ENCODE data around the gene HNRNPH3. TPM values are rescaled to one million over a fixed set of nuclear protein-coding genes. Genes with fewer than 3 reads are reported as not detected.

The HNRNPH3 gene
- total RNA-seq, 4 donors from 2014 or later: 47.8 to 75.8 (median 56.8) TPM

- intact Hi-C loops (cut with DNase I): no loop called here
- Histone ChIP-seq H3K4me1 (peaks cover 51 to 56% of the 10 kb centered on the region in 2 donors), H3K27ac (peak within 1 kb of the TSS; percentile 99), H3K9me3 (no peaks in the 10 kb centered on the region), H3K4me3 (replicated peaks in 1 of 3) (peak within 1 kb of the TSS; percentile 57 to 89 (median 76)), H3K36me3 (no peaks in the 10 kb centered on the region), H3K27me3 (no peaks in the 10 kb centered on the region)
- 1% methylated on average over 45 to 49 of the region's 51 CpGs for WGBS, 2 donors
- DNase-seq: peak; percentile 68 to 75
- TF ChIP-seq POLR2A (IDR thresholded peaks at IDR 0.05) (peak in 1 of 2 donors; percentile 69), CTCF (IDR thresholded peaks at IDR 0.05) (peak in 4 of 6 experiments; percentile 24 to 53 (median 32))
These were observed 594 bp downstream of the HNRNPH3 start, which contains the start of gene PBLD for GRCh38 chr10:68332259-68333057. Gene PBLD, minus strand, starts transcription at chr10:68332928. Its CDS starts 26,084 bp downstream, at chr10:68306844.

GRCh38 chr10:68333058-68333395 lies 1.2 kb downstream of the HNRNPH3 start:
- Histone ChIP-seq H3K4me3 (replicated peaks in 1 of 3) (peak overlapping the region; percentile 57 to 89 (median 76)), H3K27ac (peak overlapping the region; percentile 99), H3K27me3 (no peaks in the 10 kb centered on the region), H3K36me3 (no peaks in the 10 kb centered on the region), H3K9me3 (no peaks in the 10 kb centered on the region), H3K4me1 (peaks cover 53 to 60% of the 10 kb centered on the region in 2 donors)
- TF ChIP-seq POLR2A (IDR thresholded peaks at IDR 0.05): no peak
- no peak for TF ChIP-seq CTCF (IDR thresholded peaks at IDR 0.05)
- 0% methylated on average over 10 of the region's 10 CpGs for WGBS, 2 donors
- intact Hi-C loops (cut with DNase I): no loop called here
- no peak for DNase-seq

GRCh38 chr10:68333440-68334431 lies 1.9 kb downstream of the HNRNPH3 start:
- intact Hi-C loops (cut with DNase I): no loop called here
- Histone ChIP-seq H3K4me1 (peaks cover 51 to 56% of the 10 kb centered on the region in 2 donors), H3K27ac (peak overlapping the region; percentile 99), H3K9me3 (no peaks in the 10 kb centered on the region), H3K36me3 (peaks cover 4% of the 10 kb centered on the region in 2 donors), H3K27me3 (no peaks in the 10 kb centered on the region), H3K4me3 (replicated peaks in 1 of 3) (peak overlapping the region; percentile 57 to 89 (median 76))
- no peak for DNase-seq
- 2 to 5% methylated on average over 10 of the region's 10 CpGs for WGBS, 2 donors
- TF ChIP-seq POLR2A (IDR thresholded peaks at IDR 0.05): no peak
- no peak for TF ChIP-seq CTCF (IDR thresholded peaks at IDR 0.05)

- Histone ChIP-seq H3K27me3 (no peaks in the 10 kb centered on the region), H3K9me3 (no peaks in the 10 kb centered on the region), H3K4me3 (replicated peaks in 1 of 3) (peak overlapping the region in 2 of 3 donors; percentile 76 to 89), H3K36me3 (peaks cover 13 to 16% of the 10 kb centered on the region in 2 donors), H3K27ac (peak overlapping the region in 1 of 3 donors; percentile 99), H3K4me1 (peaks cover 42 to 46% of the 10 kb centered on the region in 2 donors)
- TF ChIP-seq CTCF (IDR thresholded peaks at IDR 0.05) (no peak), POLR2A (IDR thresholded peaks at IDR 0.05) (no peak)
- intact Hi-C loops (cut with DNase I): no loop called here
- WGBS, 2 donors: 7 to 9% methylated on average over 8 of the region's 8 CpGs
- DNase-seq: no peak
These were observed 3.0 kb downstream of the HNRNPH3 start for GRCh38 chr10:68334672-68335467.

Measured in thyroid gland (tissue), 4 donors.